ENCODE measurements around the gene ZBTB20. TPM values are rescaled to one million over a fixed set of nuclear protein-coding genes. Genes with fewer than 3 reads are reported as not detected.

Gene ZBTB20
- total RNA-seq, 1 donor from 2014 or later: 66.4 TPM

DNA sequence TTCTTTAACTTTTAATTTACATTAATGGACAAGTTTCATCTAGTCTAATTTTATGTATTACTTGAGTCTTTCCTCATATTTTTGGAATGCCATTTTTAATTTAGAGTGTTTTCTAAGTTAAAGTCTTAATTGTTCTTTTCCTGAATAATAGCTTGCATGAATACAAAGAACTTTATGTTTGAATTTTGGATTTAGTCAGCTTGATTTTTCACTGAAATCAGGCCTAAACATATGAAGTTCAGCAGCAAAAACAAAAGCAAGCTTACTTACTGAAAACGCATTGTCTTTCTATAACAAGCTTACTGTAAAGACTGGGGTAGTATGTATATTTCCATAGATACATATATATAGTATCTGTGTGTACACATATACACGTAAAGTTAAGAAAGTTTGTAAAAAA, 126.0 kb downstream of the ZBTB20 start:
- Histone ChIP-seq H3K27ac (no peak overlapping the region), H3K4me3 (no peak overlapping the region), H3K27me3 (ENCODE audit: low read depth) (no peaks in the 10 kb centered on the region), H3K4me1 (peaks cover 17% of the 10 kb centered on the region), H3K9me3 (peaks cover 10% of the 10 kb centered on the region), H3K36me3 (no peaks in the 10 kb centered on the region)
- intact Hi-C loops (cut with DNase I): no loop called here
- DNase-seq (no peak), ATAC-seq (no peak)
- TF ChIP-seq, protein P1, sequence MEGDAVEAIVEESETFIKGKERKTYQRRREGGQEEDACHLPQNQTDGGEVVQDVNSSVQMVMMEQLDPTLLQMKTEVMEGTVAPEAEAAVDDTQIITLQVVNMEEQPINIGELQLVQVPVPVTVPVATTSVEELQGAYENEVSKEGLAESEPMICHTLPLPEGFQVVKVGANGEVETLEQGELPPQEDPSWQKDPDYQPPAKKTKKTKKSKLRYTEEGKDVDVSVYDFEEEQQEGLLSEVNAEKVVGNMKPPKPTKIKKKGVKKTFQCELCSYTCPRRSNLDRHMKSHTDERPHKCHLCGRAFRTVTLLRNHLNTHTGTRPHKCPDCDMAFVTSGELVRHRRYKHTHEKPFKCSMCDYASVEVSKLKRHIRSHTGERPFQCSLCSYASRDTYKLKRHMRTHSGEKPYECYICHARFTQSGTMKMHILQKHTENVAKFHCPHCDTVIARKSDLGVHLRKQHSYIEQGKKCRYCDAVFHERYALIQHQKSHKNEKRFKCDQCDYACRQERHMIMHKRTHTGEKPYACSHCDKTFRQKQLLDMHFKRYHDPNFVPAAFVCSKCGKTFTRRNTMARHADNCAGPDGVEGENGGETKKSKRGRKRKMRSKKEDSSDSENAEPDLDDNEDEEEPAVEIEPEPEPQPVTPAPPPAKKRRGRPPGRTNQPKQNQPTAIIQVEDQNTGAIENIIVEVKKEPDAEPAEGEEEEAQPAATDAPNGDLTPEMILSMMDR (IDR thresholded peaks at IDR 0.05): no peak

DNA sequence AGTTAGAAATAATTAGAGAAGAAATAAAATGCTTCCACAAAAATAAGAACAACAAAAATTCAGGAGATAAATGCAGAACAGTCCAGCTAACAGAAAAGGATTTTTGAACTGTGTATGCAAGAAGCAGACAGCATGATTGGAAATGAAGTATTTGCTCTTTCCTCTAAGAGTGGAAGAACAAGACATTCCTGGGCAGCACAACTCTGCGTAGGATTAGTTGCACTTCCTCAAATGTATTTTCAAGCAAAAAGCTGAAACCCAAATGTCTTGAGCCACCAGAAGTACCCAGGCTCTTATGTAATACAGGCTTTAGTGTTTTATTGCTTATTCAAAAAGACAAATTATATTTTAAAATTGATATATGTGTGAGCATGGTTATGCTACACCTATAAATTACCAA, 127.2 kb downstream of the ZBTB20 start:
- intact Hi-C loops (cut with DNase I): no loop called here
- H3K27me3 ChIP-seq (ENCODE audit: low read depth): no peaks in the 10 kb centered on the region
- TF ChIP-seq, protein P1 (IDR thresholded peaks at IDR 0.05): no peak
- no peak overlapping the region for H3K27ac ChIP-seq
- H3K4me3 ChIP-seq: no peak overlapping the region
- no peaks in the 10 kb centered on the region for H3K36me3 ChIP-seq
- H3K4me1 ChIP-seq: peaks cover 17% of the 10 kb centered on the region
- DNase-seq (no peak), ATAC-seq (peak; percentile 81 to 91)
- H3K9me3 ChIP-seq: peaks cover 10% of the 10 kb centered on the region

DNA sequence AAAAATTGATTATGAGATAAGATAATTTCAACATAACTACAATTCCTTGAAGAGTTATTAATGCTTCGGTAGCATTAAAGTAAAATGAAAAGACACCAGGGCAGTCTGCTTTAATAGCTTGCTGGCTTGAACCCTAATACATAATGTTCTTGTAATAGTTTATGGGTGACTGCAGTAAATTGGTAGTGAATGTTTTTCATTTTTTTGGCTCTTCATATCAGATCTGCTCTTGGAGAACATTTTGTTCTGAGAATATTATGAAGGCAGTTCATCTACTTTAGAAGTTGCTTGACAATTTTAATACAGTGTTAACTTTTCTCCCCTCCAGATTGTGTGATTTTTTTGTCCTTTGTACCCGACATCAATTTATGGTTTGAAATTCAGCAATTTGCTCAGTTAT, 128.4 kb downstream of the ZBTB20 start:
- intact Hi-C loops (cut with DNase I): no loop called here
- H3K4me3 ChIP-seq: no peak overlapping the region
- H3K9me3 ChIP-seq: peaks cover 10% of the 10 kb centered on the region
- no peaks in the 10 kb centered on the region for H3K27me3 ChIP-seq (ENCODE audit: low read depth)
- no peak for DNase-seq
- peaks cover 17% of the 10 kb centered on the region for H3K4me1 ChIP-seq
- ATAC-seq: no peak
- TF ChIP-seq, protein P1 (IDR thresholded peaks at IDR 0.05): no peak
- H3K27ac ChIP-seq: no peak overlapping the region
- no peaks in the 10 kb centered on the region for H3K36me3 ChIP-seq

GRCh38 chr3:115007966-115008365, 139.1 kb downstream of the ZBTB20 start:
- TF ChIP-seq, protein P1 (IDR thresholded peaks at IDR 0.05): no peak
- Histone ChIP-seq H3K4me1 (no peaks in the 10 kb centered on the region), H3K9me3 (no peaks in the 10 kb centered on the region), H3K4me3 (no peak overlapping the region), H3K36me3 (no peaks in the 10 kb centered on the region), H3K27me3 (ENCODE audit: low read depth) (no peaks in the 10 kb centered on the region), H3K27ac (no peak overlapping the region)
- ATAC-seq (no peak), DNase-seq (no peak)
- intact Hi-C loops (cut with DNase I): no loop called here

- peaks cover 5% of the 10 kb centered on the region for H3K9me3 ChIP-seq
- H3K4me1 ChIP-seq: no peaks in the 10 kb centered on the region
- H3K27me3 ChIP-seq (ENCODE audit: low read depth): no peaks in the 10 kb centered on the region
- intact Hi-C loops (cut with DNase I): no loop called here
- no peaks in the 10 kb centered on the region for H3K36me3 ChIP-seq
- TF ChIP-seq, protein P1 (IDR thresholded peaks at IDR 0.05): no peak
- no peak overlapping the region for H3K27ac ChIP-seq
- ATAC-seq (no peak), DNase-seq (no peak)
- H3K4me3 ChIP-seq: no peak overlapping the region
Measured at GRCh38 chr3:115004201-115005140, 142.6 kb downstream of the ZBTB20 start.
